HUES6 (cell line): Measurements from ENCODE around the gene GABARAP.
A peak's percentile ranks its signal among the peaks of the same experiment; 100 is the strongest.

Source experiments
- H3K27ac ChIP-seq: 2 replicates; pipeline ENCODE4 v1.7.0; 2013; ENCODE audit warnings: low read depth, mild to moderate bottlenecking, low read length, inconsistent platforms
- H3K27me3 ChIP-seq: 2 replicates; pipeline ENCODE4 v1.6.1; 2013; ENCODE audit warnings: low read length; ENCODE audit not compliant: control insufficient read depth, insufficient read depth
- H3K36me3 ChIP-seq: 2 replicates; pipeline ENCODE4 v1.6.1; 2013; ENCODE audit warnings: low read length; ENCODE audit not compliant: control insufficient read depth, insufficient read depth
- H3K4me1 ChIP-seq: 2 replicates; pipeline ENCODE4 v1.6.1; 2013; ENCODE audit warnings: low read length; ENCODE audit not compliant: control insufficient read depth, insufficient read depth
- H3K4me3 ChIP-seq: 2 replicates; pipeline ENCODE4 v1.5.1; 2013; ENCODE audit warnings: low read depth, low read length
- H3K9ac ChIP-seq: one replicate; pipeline ENCODE4 v1.6.1; 2013; ENCODE audit warnings: mild to moderate bottlenecking, low read length
- H3K9me3 ChIP-seq: 2 replicates; pipeline ENCODE4 v1.6.1; 2013; ENCODE audit warnings: low read depth, low read length; ENCODE audit not compliant: control insufficient read depth, insufficient read depth

GABARAP gene

GRCh38 chr17:7241783-7242716 lies at the start of gene GABARAP:
TSS of gene GABARAP (minus strand) at chr17:7242449. CDS start at chr17:7242330, 119 bp downstream.
- H3K4me1 ChIP-seq = peaks cover 14% of the 10 kb centered on the region

GRCh38 chr17:7290685-7291084 lies 48.4 kb upstream of the GABARAP start:
- no peak overlapping the region for H3K4me3 ChIP-seq
- no peaks in the 10 kb centered on the region for H3K9me3 ChIP-seq
- H3K27me3 ChIP-seq = peaks cover 12% of the 10 kb centered on the region
- no peak overlapping the region for H3K27ac ChIP-seq
- H3K4me1 ChIP-seq = peaks cover 18% of the 10 kb centered on the region
- H3K9ac ChIP-seq = no peak overlapping the region
- peaks cover 20% of the 10 kb centered on the region; the same call in 1 of the 2 replicates for H3K36me3 ChIP-seq

More at GRCh38 chr17:7241783-7242716, at the start of gene GABARAP:
- H3K36me3 ChIP-seq = peaks cover 43% of the 10 kb centered on the region
- H3K27ac ChIP-seq = peak within 1 kb of the TSS; percentile 79
- no peaks in the 10 kb centered on the region for H3K9me3 ChIP-seq
- peak within 1 kb of the TSS; percentile 75 for H3K4me3 ChIP-seq
- H3K27me3 ChIP-seq = no peaks in the 10 kb centered on the region
- H3K9ac ChIP-seq = peak within 1 kb of the TSS; percentile 90

GRCh38 chr17:7290166-7290565 lies 47.9 kb upstream of the GABARAP start:
- Histone ChIP-seq H3K9me3 (no peaks in the 10 kb centered on the region), H3K9ac (no peak overlapping the region), H3K4me1 (peaks cover 18% of the 10 kb centered on the region), H3K27me3 (peaks cover 7% of the 10 kb centered on the region; the same call in 1 of the 2 replicates), H3K27ac (no peak overlapping the region), H3K4me3 (no peak overlapping the region), H3K36me3 (peaks cover 23% of the 10 kb centered on the region)

GRCh38 chr17:7289256-7290032 lies 47.2 kb upstream of the GABARAP start:
- peaks cover 30% of the 10 kb centered on the region for H3K36me3 ChIP-seq
- H3K4me3 ChIP-seq = no peak overlapping the region
- H3K4me1 ChIP-seq = peaks cover 15% of the 10 kb centered on the region
- no peak overlapping the region for H3K27ac ChIP-seq
- H3K27me3 ChIP-seq = peaks cover 3% of the 10 kb centered on the region; the same call in 1 of the 2 replicates
- no peak overlapping the region for H3K9ac ChIP-seq
- no peaks in the 10 kb centered on the region for H3K9me3 ChIP-seq

GRCh38 chr17:7285679-7286078 lies 43.4 kb upstream of the GABARAP start:
- 0 out of 2 replicates have a peak, but pooled peaks cover 3% of the 10 kb centered on the region for H3K4me1 ChIP-seq
- no peak overlapping the region for H3K9ac ChIP-seq
- H3K36me3 ChIP-seq = peaks cover 36% of the 10 kb centered on the region
- H3K27ac ChIP-seq = no peak overlapping the region
- no peaks in the 10 kb centered on the region for H3K9me3 ChIP-seq
- no peak overlapping the region for H3K4me3 ChIP-seq
- H3K27me3 ChIP-seq = peaks cover 9% of the 10 kb centered on the region

GRCh38 chr17:7284911-7285310 lies 42.7 kb upstream of the GABARAP start:
- H3K27me3 ChIP-seq = peaks cover 9% of the 10 kb centered on the region

GRCh38 chr17:7283471-7284216 lies 41.4 kb upstream of the GABARAP start:
- Histone ChIP-seq H3K27me3 (peaks cover 9% of the 10 kb centered on the region), H3K9ac (no peak overlapping the region), H3K4me3 (no peak overlapping the region), H3K9me3 (no peaks in the 10 kb centered on the region), H3K36me3 (peaks cover 35% of the 10 kb centered on the region), H3K4me1 (peaks cover 11% of the 10 kb centered on the region), H3K27ac (no peak overlapping the region)

More at GRCh38 chr17:7284911-7285310, 42.7 kb upstream of the GABARAP start:
- Histone ChIP-seq H3K9me3 (no peaks in the 10 kb centered on the region), H3K9ac (no peak overlapping the region), H3K27ac (no peak overlapping the region), H3K4me1 (peaks cover 7% of the 10 kb centered on the region), H3K4me3 (no peak overlapping the region), H3K36me3 (peaks cover 35% of the 10 kb centered on the region)

- Histone ChIP-seq H3K9ac (peak overlapping the region; percentile 73), H3K27ac (no peak overlapping the region), H3K4me3 (peak overlapping the region; percentile 77), H3K36me3 (peaks cover 33% of the 10 kb centered on the region), H3K27me3 (peaks cover 9% of the 10 kb centered on the region), H3K9me3 (no peaks in the 10 kb centered on the region), H3K4me1 (peaks cover 11% of the 10 kb centered on the region)
Measured at GRCh38 chr17:7282752-7283321, 40.6 kb upstream of the GABARAP start.

GRCh38 chr17:7281953-7282751 lies 39.9 kb upstream of the GABARAP start:
- Histone ChIP-seq H3K27me3 (peaks cover 9% of the 10 kb centered on the region), H3K9me3 (no peaks in the 10 kb centered on the region), H3K27ac (no peak overlapping the region), H3K36me3 (peaks cover 27% of the 10 kb centered on the region), H3K4me3 (peak overlapping the region; percentile 77), H3K4me1 (peaks cover 11% of the 10 kb centered on the region), H3K9ac (peak overlapping the region; percentile 73)
